ENCODE results near the gene MAGED1. TPM values are rescaled to one million over a fixed set of nuclear protein-coding genes. Genes with fewer than 3 reads are reported as not detected.

The MAGED1 gene
- total RNA-seq, result 10 to 100 TPM; 68.2 to 96.8 TPM

GRCh38 chrX:51892921-51893745, at the start of gene MAGED1:
TSS of gene MAGED1 (plus strand) at chrX:51893623. CDS start at chrX:51894305, 682 bp downstream.
- TF ChIP-seq CTCF (IDR thresholded peaks at IDR 0.05), result no peak
- no peaks in the 10 kb centered on the region for H3K4me1 ChIP-seq
- intact Hi-C loops (cut with DNase I), result no loop called here
- no peak within 1 kb of the TSS for H3K27ac ChIP-seq
- DNase-seq, result peak; percentile 88
- H3K4me3 ChIP-seq, result peak within 1 kb of the TSS; percentile 40
- no peaks in the 10 kb centered on the region for H3K9me3 ChIP-seq
- H3K27me3 ChIP-seq, result no peaks in the 10 kb centered on the region
- no peaks in the 10 kb centered on the region for H3K36me3 ChIP-seq
- peak within 1 kb of the TSS; percentile 46 to 59 for H3K9ac ChIP-seq (ENCODE audit: low read depth in 2 of 2, low read length in 2 of 2)

GRCh38 chrX:51847463-51847862, 46.0 kb upstream of the MAGED1 start:
- H3K9me3 ChIP-seq, result no peaks in the 10 kb centered on the region
- H3K9ac ChIP-seq (ENCODE audit: low read depth in 2 of 2, low read length in 2 of 2), result no peak overlapping the region
- no peak for TF ChIP-seq CTCF (IDR thresholded peaks at IDR 0.05)
- H3K27ac ChIP-seq, result no peak overlapping the region
- no peaks in the 10 kb centered on the region for H3K36me3 ChIP-seq
- intact Hi-C loops (cut with DNase I), result no loop called here
- no peak for DNase-seq
- H3K4me3 ChIP-seq, result no peak overlapping the region
- H3K27me3 ChIP-seq, result no peaks in the 10 kb centered on the region
- no peaks in the 10 kb centered on the region for H3K4me1 ChIP-seq

- intact Hi-C loops (cut with DNase I), result no loop called here
- no peaks in the 10 kb centered on the region for H3K36me3 ChIP-seq
- no peak overlapping the region for H3K9ac ChIP-seq (ENCODE audit: low read depth in 2 of 2, low read length in 2 of 2)
- no peaks in the 10 kb centered on the region for H3K4me1 ChIP-seq
- no peak overlapping the region for H3K27ac ChIP-seq
- no peaks in the 10 kb centered on the region for H3K27me3 ChIP-seq
- no peak overlapping the region for H3K4me3 ChIP-seq
- no peaks in the 10 kb centered on the region for H3K9me3 ChIP-seq
- DNase-seq, result no peak
- TF ChIP-seq CTCF (IDR thresholded peaks at IDR 0.05), result no peak
These were observed 41.8 kb upstream of the MAGED1 start for GRCh38 chrX:51851507-51852085.

GRCh38 chrX:51852096-51852495, 41.3 kb upstream of the MAGED1 start:
- H3K27me3 ChIP-seq, result no peaks in the 10 kb centered on the region
- no peak overlapping the region for H3K4me3 ChIP-seq
- no peaks in the 10 kb centered on the region for H3K9me3 ChIP-seq
- no peaks in the 10 kb centered on the region for H3K36me3 ChIP-seq
- H3K27ac ChIP-seq, result no peak overlapping the region
- no peak for DNase-seq
- no peak overlapping the region for H3K9ac ChIP-seq (ENCODE audit: low read depth in 2 of 2, low read length in 2 of 2)
- intact Hi-C loops (cut with DNase I), result no loop called here
- no peaks in the 10 kb centered on the region for H3K4me1 ChIP-seq
- no peak for TF ChIP-seq CTCF (IDR thresholded peaks at IDR 0.05)

- no peak overlapping the region for H3K4me3 ChIP-seq
- no peaks in the 10 kb centered on the region for H3K9me3 ChIP-seq
- DNase-seq, result no peak
- H3K27me3 ChIP-seq, result no peaks in the 10 kb centered on the region
- no peaks in the 10 kb centered on the region for H3K4me1 ChIP-seq
- no peak overlapping the region for H3K27ac ChIP-seq
- intact Hi-C loops (cut with DNase I), result no loop called here
- H3K9ac ChIP-seq (ENCODE audit: low read depth in 2 of 2, low read length in 2 of 2), result no peak overlapping the region
- no peaks in the 10 kb centered on the region for H3K36me3 ChIP-seq
- TF ChIP-seq CTCF (IDR thresholded peaks at IDR 0.05), result no peak
These were observed 40.8 kb upstream of the MAGED1 start for GRCh38 chrX:51852621-51853020.

Measured in colonic mucosa (tissue), 4 donors.